ENCODE results near the gene CCDC63.

DNA sequence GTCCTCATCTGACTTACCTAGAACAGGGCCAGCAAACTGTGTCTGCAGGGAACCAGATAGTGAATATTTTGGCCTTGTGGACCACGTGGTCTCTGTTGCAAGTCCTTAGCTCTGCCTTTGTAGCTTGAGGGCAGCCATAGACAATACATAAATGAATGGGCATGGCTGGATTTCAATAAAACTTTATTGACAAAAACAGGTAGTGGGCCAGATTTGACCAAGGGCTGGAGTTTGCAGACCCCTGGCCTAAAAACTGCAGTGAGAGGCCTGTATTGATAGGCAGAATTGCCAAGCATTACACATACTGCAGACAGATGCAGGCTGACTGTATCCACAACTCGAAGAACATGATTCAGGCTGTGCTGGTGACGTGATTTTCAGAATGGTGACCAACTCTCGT, 25.3 kb downstream of the CCDC63 start:
- TF ChIP-seq, protein P1, sequence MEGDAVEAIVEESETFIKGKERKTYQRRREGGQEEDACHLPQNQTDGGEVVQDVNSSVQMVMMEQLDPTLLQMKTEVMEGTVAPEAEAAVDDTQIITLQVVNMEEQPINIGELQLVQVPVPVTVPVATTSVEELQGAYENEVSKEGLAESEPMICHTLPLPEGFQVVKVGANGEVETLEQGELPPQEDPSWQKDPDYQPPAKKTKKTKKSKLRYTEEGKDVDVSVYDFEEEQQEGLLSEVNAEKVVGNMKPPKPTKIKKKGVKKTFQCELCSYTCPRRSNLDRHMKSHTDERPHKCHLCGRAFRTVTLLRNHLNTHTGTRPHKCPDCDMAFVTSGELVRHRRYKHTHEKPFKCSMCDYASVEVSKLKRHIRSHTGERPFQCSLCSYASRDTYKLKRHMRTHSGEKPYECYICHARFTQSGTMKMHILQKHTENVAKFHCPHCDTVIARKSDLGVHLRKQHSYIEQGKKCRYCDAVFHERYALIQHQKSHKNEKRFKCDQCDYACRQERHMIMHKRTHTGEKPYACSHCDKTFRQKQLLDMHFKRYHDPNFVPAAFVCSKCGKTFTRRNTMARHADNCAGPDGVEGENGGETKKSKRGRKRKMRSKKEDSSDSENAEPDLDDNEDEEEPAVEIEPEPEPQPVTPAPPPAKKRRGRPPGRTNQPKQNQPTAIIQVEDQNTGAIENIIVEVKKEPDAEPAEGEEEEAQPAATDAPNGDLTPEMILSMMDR (conservative IDR thresholded peaks at IDR 0.05; ENCODE audit: low read length): no peak
- no peak for TF ChIP-seq EZH2phosphoT487 (IDR thresholded peaks at IDR 0.05; ENCODE audit: borderline replicate concordance, low read depth, low read length)

All from OCI-LY7 (cell line).